B cell (primary cell): ENCODE measurements around the gene C1QL1. TPM values are rescaled to one million over a fixed set of nuclear protein-coding genes. Genes with fewer than 3 reads are reported as not detected.

ENCODE experiments used
- ATAC-seq: fragments of 200-7000 bp; cut with Tn5 transposase; one replicate; pipeline ENCODE4 v1.10.0; 2021; ENCODE audit warnings: low read depth, mild to moderate bottlenecking, moderate number of reproducible peaks, moderate library complexity
- CTCF ChIA-PET: fragments of 350-600 bp; sonication (Branson Sonifier 250); formaldehyde crosslinking; loops from one replicate; lab custom pipeline; 2021; ENCODE audit warnings: antibody characterized with exemption, inconsistent platforms; lab: Charles Lee
- POLR2A ChIA-PET: fragments of 350-600 bp; sonication (Branson Sonifier 250); formaldehyde crosslinking; loops from one replicate; lab custom pipeline; 2021; ENCODE audit warnings: antibody characterized with exemption; lab: Charles Lee
- DNase-seq: peaks from one replicate; pipeline ENCODE4 v3.0.0; 2013
- H2AFZ ChIP-seq: 2 replicates; pipeline ENCODE4 v1.6.1; 2012; ENCODE audit warnings: mild to moderate bottlenecking, low read depth, low read length; ENCODE audit not compliant: insufficient read depth, poor library complexity, severe bottlenecking
- H3K27ac ChIP-seq, 2 donors: 1 replicate in 1 of 2; 2 replicates in 1 of 2; pipeline ENCODE4 v1.5.1; 2012 to 2013; ENCODE audit warnings: low read length in 2 of 2, mild to moderate bottlenecking in 2 of 2, moderate library complexity in 1 of 2
- H3K27me3 ChIP-seq, 4 experiments: fragments of 200-600 bp in 1 of 4; sonication (generic) in 1 of 4; replicated peaks in 1 of 4; 1 replicate in 2 of 4; 2 replicates in 2 of 4; pipeline versions ENCODE4 v1.6.1 to v1.7.0; 2013 to 2016; ENCODE audit warnings: low read length in 3 of 4, mild to moderate bottlenecking in 2 of 4, mixed read lengths in 1 of 4, moderate library complexity in 1 of 4; ENCODE audit not compliant: insufficient read depth in 4 of 4, control insufficient read depth in 3 of 4; ENCODE audit errors: control extremely low read depth in 1 of 4
- H3K36me3 ChIP-seq, 2 experiments: replicated peaks in 1 of 2; 1 replicate in 1 of 2; 2 replicates in 1 of 2; pipeline versions ENCODE4 v1.6.1 to v1.7.1; 2013; ENCODE audit warnings: low read length in 1 of 2; ENCODE audit not compliant: insufficient read depth in 2 of 2, control insufficient read depth in 1 of 2; ENCODE audit errors: control extremely low read depth in 1 of 2, extremely low read depth in 1 of 2
- H3K4me1 ChIP-seq, 2 donors: fragments of 200-600 bp in 1 of 2; sonication (generic) in 1 of 2; 1 replicate in 1 of 2; 2 replicates in 1 of 2; pipeline versions ENCODE4 v1.5.1 to v1.6.1; 2013 to 2017; ENCODE audit warnings: low read length in 2 of 2; ENCODE audit not compliant: control insufficient read depth in 2 of 2, insufficient read depth in 2 of 2
- H3K4me2 ChIP-seq: replicated peaks from 2 replicates; pipeline ENCODE3; 2012; ENCODE audit warnings: mild to moderate bottlenecking, low read depth, low read length; ENCODE audit not compliant: poor library complexity, severe bottlenecking
- H3K4me3 ChIP-seq, 5 experiments: fragments of 200-600 bp in 1 of 5; sonication (generic) in 1 of 5; 1 replicate in 3 of 5; 2 replicates in 2 of 5; pipeline versions ENCODE4 v1.5.1 to v1.7.0; 2011 to 2016; ENCODE audit warnings: low read length in 4 of 5, mild to moderate bottlenecking in 4 of 5, low read depth in 2 of 5, control low read depth in 1 of 5, moderate library complexity in 1 of 5; ENCODE audit not compliant: insufficient read depth in 1 of 5; ENCODE audit errors: control extremely low read depth in 1 of 5, extremely low read depth in 1 of 5
- H3K79me2 ChIP-seq: fragments of 200-600 bp; sonication (generic); one replicate; pipeline ENCODE4 v1.6.0; 2016; ENCODE audit warnings: low read length; ENCODE audit not compliant: control insufficient read depth, insufficient read depth
- H3K9ac ChIP-seq: fragments of 200-600 bp; sonication (generic); 2 replicates; pipeline ENCODE4 v1.6.1; 2017; ENCODE audit warnings: mild to moderate bottlenecking, low read length, moderate library complexity
- H3K9me3 ChIP-seq, 3 donors: one replicate each; pipeline versions ENCODE4 v1.6.1 to v1.7.1; 2013; ENCODE audit warnings: low read length in 2 of 3; ENCODE audit not compliant: control insufficient read depth in 2 of 3, insufficient read depth in 1 of 3; ENCODE audit errors: control extremely low read depth in 1 of 3
- H4K20me1 ChIP-seq: 2 replicates; pipeline ENCODE4 v1.6.0; 2012; ENCODE audit warnings: mild to moderate bottlenecking, low read length; ENCODE audit not compliant: insufficient read depth, control insufficient read depth, poor library complexity, severe bottlenecking
- H3K27ac Mint-ChIP-seq: one replicate; pipeline ENCODE4 v1.8.0; 2021; ENCODE audit warnings: mixed read lengths
- H3K27me3 Mint-ChIP-seq: one replicate; pipeline ENCODE4 v1.8.0; 2021; ENCODE audit warnings: mixed read lengths
- H3K4me1 Mint-ChIP-seq: one replicate; pipeline ENCODE4 v1.8.0; 2021; ENCODE audit warnings: mixed read lengths
- H3K4me3 Mint-ChIP-seq: one replicate; pipeline ENCODE4 v1.8.0; 2021; ENCODE audit warnings: mixed read lengths
- H3K9me3 Mint-ChIP-seq: one replicate; pipeline ENCODE4 v1.8.0; 2022; ENCODE audit warnings: mixed read lengths; ENCODE audit not compliant: insufficient read depth
- CTCF ChIP-seq: fragments of 200-600 bp; IDR thresholded peaks from one replicate; pipeline ENCODE4 v1.8.0; 2022; ENCODE audit warnings: antibody characterized with exemption, mild to moderate bottlenecking
- EZH2 ChIP-seq: IDR thresholded peaks from 2 replicates; pipeline ENCODE4 v1.6.1; 2012; ENCODE audit warnings: borderline replicate concordance, low read depth, mild to moderate bottlenecking, moderate library complexity, low read length; ENCODE audit not compliant: insufficient read depth, poor library complexity, severe bottlenecking
- WGBS: methylation state at CpG from one replicate; pipeline ENCODE4 v1.1.5; 2013; ENCODE audit warnings: missing lambda C conversion rate; ENCODE audit not compliant: insufficient coverage; 5-methylcytosine and 5-hydroxymethylcytosine counted together
- intact Hi-C: fragments of 100-400 bp; cut with micrococcal nuclease; formaldehyde crosslinking; loops from one replicate; pipeline ENCODE4 v1.10.0; 2022
- polyA plus RNA-seq: library from polyadenylated mRNA; depleted of rRNA; stranded (reverse); fragments of >200 nt; gene quantifications from 2 replicates; pipeline ENCODE4 v1.2.3, GENCODE V29; 2012
- total RNA-seq, 2 donors: library from RNA; stranded (reverse); fragments of 120-200 nt in 1 of 2; gene quantifications; 1 replicate in 1 of 2; 2 replicates in 1 of 2; pipeline versions ENCODE4 v1.2.3 to v1.2.4, GENCODE V29; 2013 to 2022

C1QL1 gene
- total and polyA plus RNA-seq, 2 donors (not counting 1 experiment from before 2014, with no cell fraction given): not detected

- Histone ChIP-seq H3K79me2 (no peaks in the 10 kb centered on the region), H3K27me3 (peaks cover 0 to 33% (median 6%) of the 10 kb centered on the region in 4 experiments), H3K9me3 (no peaks in the 10 kb centered on the region), H3K4me2 (peak overlapping the region; percentile 31), H2AFZ (peak overlapping the region; percentile 30), H3K9ac (no peak overlapping the region), H3K4me3 (no peak overlapping the region), H3K36me3 (no peaks in the 10 kb centered on the region), H3K27ac (no peak overlapping the region), H3K4me1 (peaks cover 10 to 13% of the 10 kb centered on the region in 2 donors), H4K20me1 (no peaks in the 10 kb centered on the region)
- Mint-ChIP-seq H3K9me3 (no peaks in the 10 kb centered on the region), H3K4me3 (no peak overlapping the region), H3K27ac (no peak overlapping the region), H3K27me3 (peaks cover 8% of the 10 kb centered on the region), H3K4me1 (peaks cover 12% of the 10 kb centered on the region)
- peak; percentile 73 for DNase-seq
- intact Hi-C loops: loop anchor here (1.0 kb wide), 2 partner anchors 102 to 212 kb away; partner anchors contain the start of gene PLCD3
- 17% methylated on average over 7 of the region's 9 CpGs for WGBS
- peak; percentile 88 for ATAC-seq
- ChIA-PET CTCF (interaction anchor here (0.6 to 6.0 kb wide), 19 partner anchors 9 to 277 kb away, joined by 3 to 95 read pairs (median 4); partner anchors contain the start of gene ACBD4), POLR2A (interaction anchor here (1.2 kb wide), 1 partner anchor 228 kb away, joined by 11 read pairs; the partner anchor contains the start of gene HEXIM1)
- TF ChIP-seq EZH2 (no peak), CTCF (peak; percentile 61)
Observed at GRCh38 chr17:44919885-44920564, 48.1 kb downstream of the C1QL1 start.

- DNase-seq (no peak), ATAC-seq (no peak)
- H3K36me3 ChIP-seq: no peaks in the 10 kb centered on the region
- CTCF ChIA-PET: interaction anchor here (1.0 to 6.0 kb wide), 10 partner anchors 8 to 179 kb away, joined by 3 to 95 read pairs (median 4); a partner anchor contains a TSS
- Mint-ChIP-seq H3K27ac (no peak overlapping the region), H3K4me1 (peaks cover 12% of the 10 kb centered on the region), H3K27me3 (peaks cover 10% of the 10 kb centered on the region), H3K4me3 (no peak overlapping the region), H3K9me3 (no peaks in the 10 kb centered on the region)
- TF ChIP-seq EZH2 (no peak), CTCF (no peak)
- H3K9ac ChIP-seq: no peak overlapping the region
- peaks cover 10 to 13% of the 10 kb centered on the region in 2 donors for H3K4me1 ChIP-seq
- H3K79me2 ChIP-seq: no peaks in the 10 kb centered on the region
- intact Hi-C loops: no loop called here
- no peak overlapping the region for H3K27ac ChIP-seq
- no peaks in the 10 kb centered on the region for H3K9me3 ChIP-seq
- no peak overlapping the region for H3K4me2 ChIP-seq
- H4K20me1 ChIP-seq: no peaks in the 10 kb centered on the region
- H3K4me3 ChIP-seq: no peak overlapping the region
- peaks cover 0 to 33% (median 6%) of the 10 kb centered on the region in 4 experiments for H3K27me3 ChIP-seq
- H2AFZ ChIP-seq: no peak overlapping the region
- POLR2A ChIA-PET: no interaction called here
- WGBS: 81% methylated on average over 2 of the region's 2 CpGs
Observed at GRCh38 chr17:44919411-44919810, 48.7 kb downstream of the C1QL1 start.
